HG02943 (cell line): ENCODE results near the gene NPDC1.
"Not testable (repeated sequence)": the region's sequence is repeated elsewhere in the genome, so short reads cannot be mapped to it uniquely, and the experiment has no call there.

ENCODE experiments used
- ATAC-seq: cut with Tn5 transposase; IDR thresholded peaks from one replicate; pipeline ENCODE4 v1.9.1; 2021; ENCODE audit warnings: mild to moderate bottlenecking, low read depth, moderate library complexity; ENCODE audit not compliant: unreplicated experiment

Gene NPDC1

GRCh38 chr9:137014776-137015539 is 31.0 kb downstream of the NPDC1 start:
- ATAC-seq = no peak

- ATAC-seq = no peak
Observed at GRCh38 chr9:137014166-137014565, 31.8 kb downstream of the NPDC1 start.

- ATAC-seq = no peak
Observed at GRCh38 chr9:137013571-137013940, 32.4 kb downstream of the NPDC1 start.

GRCh38 chr9:137012694-137013570 is 33.0 kb downstream of the NPDC1 start:
- ATAC-seq = no peak

- no peak for ATAC-seq
Observed at GRCh38 chr9:137011907-137012675, 33.9 kb downstream of the NPDC1 start.

GRCh38 chr9:137011156-137011555 is 34.8 kb downstream of the NPDC1 start:
- ATAC-seq = no peak

GRCh38 chr9:137009938-137010732 is 35.8 kb downstream of the NPDC1 start:
- ATAC-seq = no peak

GRCh38 chr9:137009217-137009616 is 36.8 kb downstream of the NPDC1 start:
- no peak for ATAC-seq

GRCh38 chr9:137008312-137008711 is 37.7 kb downstream of the NPDC1 start:
- ATAC-seq = no peak

- ATAC-seq = no peak
Observed at GRCh38 chr9:137007816-137008270, 38.1 kb downstream of the NPDC1 start.

GRCh38 chr9:137007108-137007815 is 38.7 kb downstream of the NPDC1 start:
- ATAC-seq = no peak

GRCh38 chr9:137006116-137007003 is 39.6 kb downstream of the NPDC1 start:
- ATAC-seq = no peak

- not testable (repeated sequence) for ATAC-seq
Observed at GRCh38 chr9:137004285-137004684, 41.7 kb downstream of the NPDC1 start.

- no peak for ATAC-seq
Observed at GRCh38 chr9:137002646-137003041, 43.3 kb downstream of the NPDC1 start.

GRCh38 chr9:137001857-137002645 is 43.9 kb downstream of the NPDC1 start:
- no peak for ATAC-seq

GRCh38 chr9:137000177-137000930 is 45.6 kb downstream of the NPDC1 start:
- ATAC-seq = peak; percentile 65

- no peak for ATAC-seq
Observed at GRCh38 chr9:136997830-136998234, 48.1 kb downstream of the NPDC1 start.
